Smooth muscle cell (in vitro differentiated cells): Measurements from ENCODE around the gene CREBRF. TPM values are rescaled to one million over a fixed set of nuclear protein-coding genes. Genes with fewer than 3 reads are reported as not detected.
A peak's percentile ranks its signal among the peaks of the same experiment; 100 is the strongest.

ENCODE experiments used
- DNase-seq: peaks from one replicate; lab custom pipeline; 2025; ENCODE audit not compliant: unreplicated experiment; lab: John Stamatoyannopoulos, UW
- H2AFZ ChIP-seq: fragments of 200-600 bp; sonication (generic); 2 replicates; pipeline ENCODE4 v1.6.0; 2016; ENCODE audit warnings: antibody characterized with exemption, low read depth, mild to moderate bottlenecking
- H3F3A ChIP-seq: fragments of 200-600 bp; sonication (generic); 2 replicates; pipeline ENCODE4 v1.6.0; 2017; ENCODE audit warnings: antibody characterized with exemption, low read depth
- H3K27ac ChIP-seq: fragments of 200-600 bp; sonication (generic); 2 replicates; pipeline ENCODE4 v1.5.1; 2016; ENCODE audit warnings: low read depth, mild to moderate bottlenecking
- H3K27me3 ChIP-seq: fragments of 200-600 bp; sonication (generic); 2 replicates; pipeline ENCODE4 v1.6.1; 2016; ENCODE audit warnings: low read depth, mild to moderate bottlenecking
- H3K36me3 ChIP-seq: fragments of 200-600 bp; sonication (generic); 2 replicates; pipeline ENCODE4 v1.5.1; 2016; ENCODE audit warnings: low read depth
- H3K4me1 ChIP-seq: fragments of 200-600 bp; sonication (generic); 2 replicates; pipeline ENCODE4 v1.5.1; 2016; ENCODE audit warnings: low read depth
- H3K4me2 ChIP-seq: fragments of 200-600 bp; sonication (generic); 2 replicates; pipeline ENCODE4 v1.6.0; 2016; ENCODE audit warnings: mild to moderate bottlenecking
- H3K4me3 ChIP-seq: fragments of 200-600 bp; sonication (generic); 2 replicates; pipeline ENCODE4 v1.5.1; 2016; ENCODE audit warnings: mild to moderate bottlenecking
- H3K79me2 ChIP-seq: fragments of 200-600 bp; sonication (generic); 2 replicates; pipeline ENCODE4 v1.6.0; 2016; ENCODE audit warnings: low read depth, mild to moderate bottlenecking
- H3K9ac ChIP-seq: fragments of 200-600 bp; sonication (generic); 2 replicates; pipeline ENCODE4 v1.6.0; 2016; ENCODE audit warnings: low read depth
- H3K9me3 ChIP-seq: fragments of 200-600 bp; sonication (generic); replicated peaks from 2 replicates; pipeline ENCODE4 v1.5.1; 2016; ENCODE audit warnings: low read depth
- H4K20me1 ChIP-seq: fragments of 200-600 bp; sonication (generic); 2 replicates; pipeline ENCODE4 v1.6.0; 2016; ENCODE audit warnings: low read depth
- CTCF ChIP-seq: fragments of 200-600 bp; sonication (generic); IDR thresholded peaks from 2 replicates; pipeline ENCODE4 v1.5.1; 2017; ENCODE audit warnings: borderline replicate concordance, mild to moderate bottlenecking, antibody characterized with exemption; ENCODE audit not compliant: insufficient read depth, poor library complexity, severe bottlenecking
- WGBS: methylation state at CpG from one replicate; pipeline ENCODE4 v1.1.7; 2016; ENCODE audit warnings: low lambda C conversion rate; 5-methylcytosine and 5-hydroxymethylcytosine counted together
- polyA plus RNA-seq: library from polyadenylated mRNA; unstranded; fragments of >200 nt; fragmentation: Nextera tagmentation; extraction: Ambion mirVana; gene quantifications from 2 replicates; pipeline ENCODE4 v1.2.1, GENCODE V29; 2016
- total RNA-seq: library from RNA; depleted of rRNA; stranded (reverse); fragments of >200 nt; gene quantifications from 2 replicates; pipeline ENCODE4 v1.2.3, GENCODE V29; 2014

CREBRF gene
- total and polyA plus RNA-seq, 2 experiments from 2014 or later = 6.9 to 11.3 TPM

DNA sequence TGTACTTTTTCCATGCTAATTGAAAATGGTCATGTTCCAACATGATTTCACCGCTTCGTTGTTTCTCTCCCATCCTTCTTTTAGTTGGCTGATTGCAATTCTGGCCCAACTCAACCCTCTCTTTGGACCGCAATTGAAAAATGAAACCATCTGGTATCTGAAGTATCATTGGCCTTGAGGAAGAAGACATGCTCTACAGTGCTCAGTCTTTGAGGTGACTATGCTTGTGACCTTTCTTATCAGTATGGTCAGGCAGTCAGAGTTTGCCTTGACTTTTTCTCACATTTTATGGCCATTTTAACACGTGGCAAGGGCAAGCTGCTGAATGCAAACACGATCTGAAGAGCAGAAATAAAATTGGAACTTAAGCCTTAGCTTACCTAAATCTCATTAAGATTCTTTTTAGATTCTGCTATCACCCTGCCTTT is 36.0 kb upstream of the CREBRF start:
- Histone ChIP-seq H3K36me3 (no peaks in the 10 kb centered on the region), H3K27me3 (no peaks in the 10 kb centered on the region), H3K9me3 (no peaks in the 10 kb centered on the region), H3F3A (peaks cover 6% of the 10 kb centered on the region), H3K9ac (no peak overlapping the region), H4K20me1 (peaks cover 17% of the 10 kb centered on the region), H3K4me1 (peaks cover 6% of the 10 kb centered on the region), H3K4me3 (no peak overlapping the region), H3K27ac (peak overlapping the region; percentile 19), H3K4me2 (no peak overlapping the region), H2AFZ (no peak overlapping the region), H3K79me2 (peaks cover 50% of the 10 kb centered on the region)
- TF ChIP-seq CTCF = no peak
- no peak for DNase-seq
- whole genome bisulfite sequencing = 78% methylated on average over 5 of the region's 5 CpGs

DNA sequence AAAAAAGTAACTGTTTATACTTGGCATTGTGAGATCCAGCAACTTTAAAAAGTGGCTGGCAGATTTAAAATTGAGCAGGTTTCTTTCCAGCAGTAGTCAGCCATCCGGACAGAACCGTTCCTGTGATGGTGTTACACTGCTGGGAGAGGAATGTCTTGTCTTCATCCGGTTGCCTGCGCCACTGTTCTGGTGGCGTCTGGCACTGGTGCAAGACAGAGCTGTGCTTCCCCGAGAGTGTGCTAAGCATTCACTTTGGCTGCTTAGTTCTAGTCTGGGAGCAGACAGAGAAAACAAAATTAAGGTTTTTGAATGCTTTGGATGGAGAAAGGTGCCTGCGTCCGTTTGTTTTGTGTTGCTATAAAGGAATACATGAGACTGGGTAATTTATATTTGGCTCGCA is 35.5 kb upstream of the CREBRF start:
- Histone ChIP-seq H3K79me2 (peaks cover 46% of the 10 kb centered on the region), H3K27ac (peak overlapping the region; percentile 19)

GRCh38 chr5:173025651-173026050 is 30.5 kb upstream of the CREBRF start:
- Histone ChIP-seq H3K4me2 (no peak overlapping the region), H3K9me3 (no peaks in the 10 kb centered on the region), H3K9ac (no peak overlapping the region), H3K4me3 (no peak overlapping the region), H3K36me3 (no peaks in the 10 kb centered on the region), H2AFZ (no peak overlapping the region), H3K27ac (no peak overlapping the region), H3F3A (peaks cover 3% of the 10 kb centered on the region), H3K79me2 (peaks cover 49% of the 10 kb centered on the region), H3K4me1 (no peaks in the 10 kb centered on the region), H3K27me3 (no peaks in the 10 kb centered on the region), H4K20me1 (peaks cover 58% of the 10 kb centered on the region)
- WGBS = 76% methylated on average over 6 of the region's 6 CpGs
- no peak for TF ChIP-seq CTCF
- no peak for DNase-seq

More for the DNA sequence above, 35.5 kb upstream of the CREBRF start:
- no peak for TF ChIP-seq CTCF
- H3K4me1 ChIP-seq = peaks cover 6% of the 10 kb centered on the region
- peaks cover 6% of the 10 kb centered on the region for H3F3A ChIP-seq
- no peak overlapping the region for H3K4me2 ChIP-seq
- no peak overlapping the region for H3K9ac ChIP-seq
- no peak overlapping the region for H2AFZ ChIP-seq
- H4K20me1 ChIP-seq = peaks cover 19% of the 10 kb centered on the region
- H3K36me3 ChIP-seq = no peaks in the 10 kb centered on the region
- H3K9me3 ChIP-seq = no peaks in the 10 kb centered on the region
- H3K4me3 ChIP-seq = no peak overlapping the region
- 89% methylated on average over 9 of the region's 9 CpGs for WGBS
- no peak for DNase-seq
- no peaks in the 10 kb centered on the region for H3K27me3 ChIP-seq

GRCh38 chr5:173027905-173028304 is 28.2 kb upstream of the CREBRF start:
- DNase-seq = no peak
- 81% methylated on average over 7 of the region's 7 CpGs for WGBS
- Histone ChIP-seq H3K4me2 (no peak overlapping the region), H3K27ac (no peak overlapping the region), H4K20me1 (peaks cover 79% of the 10 kb centered on the region), H3F3A (peaks cover 3% of the 10 kb centered on the region), H3K27me3 (no peaks in the 10 kb centered on the region), H3K4me3 (no peak overlapping the region), H3K79me2 (peaks cover 55% of the 10 kb centered on the region), H3K4me1 (no peaks in the 10 kb centered on the region), H2AFZ (no peak overlapping the region), H3K9me3 (no peaks in the 10 kb centered on the region), H3K36me3 (no peaks in the 10 kb centered on the region), H3K9ac (no peak overlapping the region)
- TF ChIP-seq CTCF = no peak
